GM12878 (cell line): ENCODE results near the gene AP4E1. TPM values are rescaled to one million over a fixed set of nuclear protein-coding genes. Genes with fewer than 3 reads are reported as not detected.
"Not testable (repeated sequence)": the region's sequence is repeated elsewhere in the genome, so short reads cannot be mapped to it uniquely, and the experiment has no call there.

Experiments used
- ATAC-seq: fragments of 200-7000 bp; cut with Tn5 transposase; 3 replicates; pipeline ENCODE4 v1.9.1; 2020; ENCODE audit warnings: mild to moderate bottlenecking, moderate library complexity
- BruUV-seq: library from RNA; stranded (reverse); fragments of 400-500 nt; replicated peaks from 2 replicates; lab custom pipeline; 2021; lab: Mats Ljungman, UMichigan
- CTCF ChIA-PET: fragments of 300-600 bp; sonication (Branson Sonifier 250); formaldehyde crosslinking; extraction: SDS; loops from one replicate; lab custom pipeline; 2021; ENCODE audit warnings: inconsistent platforms; lab: Yijun Ruan, JAX
- POLR2A ChIA-PET: fragments of 350-600 bp; formaldehyde crosslinking; extraction: SDS; loops from one replicate; lab custom pipeline; 2021; ENCODE audit warnings: inconsistent platforms; lab: Charles Lee
- RAD21 ChIA-PET: fragments of 300-600 bp; sonication (Branson Sonifier 250); formaldehyde crosslinking; loops from one replicate; lab custom pipeline; 2023; ENCODE audit warnings: antibody characterized with exemption; ENCODE audit not compliant: unreplicated experiment; lab: Charles Lee
- SMC1A ChIA-PET: fragments of 300-600 bp; sonication (Branson Sonifier 250); formaldehyde crosslinking; loops from one replicate; lab custom pipeline; 2023; ENCODE audit not compliant: unreplicated experiment, uncharacterized antibody; lab: Charles Lee
- DNase-seq: peaks from one replicate; pipeline ENCODE4 v3.0.0-alpha.2; 2011; ENCODE audit warnings: low read depth, low spot score
- FAIRE-seq: peaks from 3 replicates; lab custom pipeline; 2011; peaks lifted over from hg19 to GRCh38; lab: Jason Lieb, UNC
- H2AFZ ChIP-seq: 2 replicates; pipeline ENCODE4 v1.6.0; 2011; ENCODE audit warnings: low read depth, low read length, control low read depth; ENCODE audit not compliant: control insufficient read depth
- H3K27ac ChIP-seq: 2 replicates; pipeline ENCODE4 v1.5.1; 2011; ENCODE audit warnings: control low read depth; ENCODE audit not compliant: control insufficient read depth, insufficient read depth
- H3K27me3 ChIP-seq, 2 experiments: replicated peaks in 1 of 2; 2 replicates each; pipeline versions ENCODE4 v1.6.0 to v1.6.1; 2011; ENCODE audit warnings: low read length in 1 of 2; ENCODE audit not compliant: control insufficient read depth in 2 of 2, insufficient read depth in 2 of 2
- H3K36me3 ChIP-seq, 2 experiments: 2 replicates each; pipeline ENCODE4 v1.5.1; 2011; ENCODE audit warnings: low read length in 1 of 2; ENCODE audit not compliant: control insufficient read depth in 2 of 2, insufficient read depth in 2 of 2
- H3K4me1 ChIP-seq: 2 replicates; pipeline ENCODE4 v1.6.1; 2011; ENCODE audit warnings: mild to moderate bottlenecking, low read length, moderate library complexity, mixed read lengths; ENCODE audit not compliant: control insufficient read depth, insufficient read depth
- H3K4me2 ChIP-seq: 2 replicates; pipeline ENCODE4 v1.6.0; 2011; ENCODE audit warnings: control low read depth; ENCODE audit not compliant: control insufficient read depth, insufficient read depth
- H3K4me3 ChIP-seq: fragments of 200-600 bp; sonication (generic); 2 replicates; pipeline ENCODE4 v1.5.1; 2016
- H3K79me2 ChIP-seq: 2 replicates; pipeline ENCODE4 v1.6.0; 2011; ENCODE audit warnings: low read length; ENCODE audit not compliant: control insufficient read depth, insufficient read depth
- H3K9ac ChIP-seq: 2 replicates; pipeline ENCODE4 v1.8.0; 2011; ENCODE audit warnings: low read length, control low read depth, mixed read lengths; ENCODE audit not compliant: control insufficient read depth, insufficient read depth
- H3K9me3 ChIP-seq: replicated peaks from 3 replicates; pipeline ENCODE4 v1.5.1; 2011; ENCODE audit warnings: mild to moderate bottlenecking, low read length; ENCODE audit not compliant: control insufficient read depth, insufficient read depth
- H4K20me1 ChIP-seq: 2 replicates; pipeline ENCODE4 v1.6.0; 2011; ENCODE audit not compliant: control insufficient read depth, insufficient read depth
- CREB1 ChIP-seq: IDR thresholded peaks from 2 replicates; pipeline ENCODE4 v1.6.1; 2012; ENCODE audit warnings: low read depth, mild to moderate bottlenecking, inconsistent platforms
- EZH2 ChIP-seq: IDR thresholded peaks from 2 replicates; pipeline ENCODE4 v1.6.1; 2012; ENCODE audit warnings: low read depth, mild to moderate bottlenecking, control low read depth, inconsistent platforms, low read length, borderline replicate concordance; ENCODE audit not compliant: control insufficient read depth
- MYB ChIP-seq: fragments of 150-350 bp; IDR thresholded peaks from 2 replicates; pipeline ENCODE4 v1.6.1; 2014; ENCODE audit warnings: mild to moderate bottlenecking, low read depth, low read length, borderline replicate concordance
- NR2C1 ChIP-seq: fragments of 450-650 bp; IDR thresholded peaks from 2 replicates; pipeline ENCODE4 v1.6.1; 2017; ENCODE audit warnings: antibody characterized with exemption, mild to moderate bottlenecking, moderate library complexity
- PKNOX1 ChIP-seq: fragments of 450-650 bp; IDR thresholded peaks from 2 replicates; pipeline ENCODE4 v1.6.1; 2016; ENCODE audit warnings: mild to moderate bottlenecking
- STAT3 ChIP-seq: IDR thresholded peaks from 2 replicates; pipeline ENCODE4 v1.6.1; 2011; ENCODE audit warnings: low read depth, low read length, improper control_type of control experiment
- SUPT20H ChIP-seq: IDR thresholded peaks from 2 replicates; pipeline ENCODE4 v1.6.1; 2011; ENCODE audit warnings: low read depth, mild to moderate bottlenecking, low read length, moderate library complexity, borderline replicate concordance; ENCODE audit not compliant: control insufficient read depth
- WGBS: methylation state at CpG from one replicate; pipeline ENCODE4 v1.1.6; 2016; ENCODE audit warnings: low lambda C conversion rate; ENCODE audit not compliant: insufficient replicate concordance, insufficient coverage; ENCODE audit errors: missing lambda C conversion rate; 5-methylcytosine and 5-hydroxymethylcytosine counted together
- in situ Hi-C: fragments of 300-500 bp; cut with MboI; formaldehyde crosslinking; loops from 9 replicates; pipeline ENCODE4 v1.14.3; 2018; ENCODE audit warnings: mixed read lengths
- intact Hi-C: fragments of 100-400 bp; cut with micrococcal nuclease; formaldehyde crosslinking; loops from one replicate; pipeline ENCODE4 v1.14.2; 2022; ENCODE audit not compliant: unreplicated experiment
- polyA plus RNA-seq, 11 experiments: library from polyadenylated mRNA; depleted of rRNA in 4 of 11; unstranded in 6 of 11; stranded (reverse) in 5 of 11; fragments of >200 nt; fragmentation: Nextera tagmentation in 4 of 11; fragmentation: Illumina TruSeq in 1 of 11; extraction: Ambion mirVana in 4 of 11; extraction: Trizol in 1 of 11; gene quantifications; 1 replicate in 1 of 11; 2 replicates in 10 of 11; pipeline versions ENCODE4 v1.2.1 to v1.2.3, GENCODE V29; 2011 to 2016; ENCODE audit warnings: inconsistent platforms in 2 of 11, missing spikeins in 2 of 11, low read depth in 1 of 11
- total RNA-seq, 4 experiments: library from RNA; depleted of rRNA in 3 of 4; stranded (reverse); fragments of >200 nt in 3 of 4; fragmentation: Illumina TruSeq in 1 of 4; extraction: Trizol in 1 of 4; gene quantifications; 2 replicates each; pipeline versions ENCODE4 v1.2.1 to v1.2.3, GENCODE V29; 2013 to 2021

AP4E1 gene
- total and polyA plus RNA-seq, 10 of the 15 experiments (the other 5 are each of a cell fraction or from before 2014, with no cell fraction given): 1.2 to 11.4 (median 6.7) TPM

DNA sequence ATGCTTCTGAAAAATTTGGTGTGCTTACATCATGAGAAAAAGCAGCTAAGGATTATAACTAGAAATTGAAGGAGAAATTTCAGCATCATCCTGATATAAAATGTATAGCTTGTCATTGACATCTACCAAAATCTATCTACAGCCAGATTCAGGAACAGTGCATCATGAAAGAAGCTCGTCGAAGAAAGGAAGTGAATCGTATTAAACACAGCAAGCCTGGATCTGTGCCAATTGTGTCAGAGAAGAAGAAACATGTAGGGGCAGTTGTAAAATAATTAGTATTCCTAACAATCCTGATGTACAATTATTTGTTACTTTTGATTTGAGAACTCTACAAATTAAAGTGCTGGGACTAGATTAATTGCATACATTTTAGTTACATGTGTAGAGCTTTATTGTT lies 37.2 kb downstream of the AP4E1 start (continued):
- no peak for TF ChIP-seq PKNOX1
- TF ChIP-seq MYB: no peak
- TF ChIP-seq CREB1: no peak
- no peak for TF ChIP-seq EZH2
- TF ChIP-seq SUPT20H: no peak
- no peak for TF ChIP-seq NR2C1
- no peak for TF ChIP-seq STAT3

DNA sequence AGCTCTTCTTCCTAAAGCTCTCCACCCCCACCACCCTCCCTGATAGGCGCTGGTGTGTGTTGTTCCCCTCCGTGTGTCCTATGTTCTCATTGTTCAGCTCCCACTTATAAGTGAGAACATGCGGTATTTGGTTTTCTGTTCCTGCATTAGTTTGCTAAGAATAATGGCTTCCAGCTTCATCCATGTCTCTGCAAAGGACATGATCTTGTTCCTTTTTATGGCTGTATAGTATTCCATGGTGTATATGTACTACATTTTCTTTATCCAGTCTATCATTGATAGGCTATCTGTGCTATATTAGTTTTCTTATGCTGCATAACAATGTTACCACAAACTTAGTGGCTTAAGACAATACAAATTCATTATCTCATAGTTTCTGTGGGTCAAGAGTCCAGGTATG lies 42.3 kb downstream of the AP4E1 start:
- H3K9ac ChIP-seq, ATAC-seq, CTCF ChIA-PET, BruUV-seq, SMC1A ChIA-PET, in situ Hi-C loops, H3K79me2 ChIP-seq, H3K9me3 ChIP-seq, H2AFZ ChIP-seq, H3K4me3 ChIP-seq, H3K4me2 ChIP-seq, intact Hi-C loops, H4K20me1 ChIP-seq, H3K27me3 ChIP-seq, RAD21 ChIA-PET, H3K27ac ChIP-seq, DNase-seq, FAIRE-seq, H3K4me1 ChIP-seq: not testable (repeated sequence)
- peaks cover 5 to 15% of the 10 kb centered on the region in 2 experiments; a peak in 3 of 4 replicates for H3K36me3 ChIP-seq
- POLR2A ChIA-PET: interaction anchor here (0.6 to 1.1 kb wide), 3 partner anchors 8 to 932 kb away, joined by 3 to 6 read pairs (median 4); no protein-coding TSS in a partner anchor
- 100% methylated on average over 3 of the region's 3 CpGs for WGBS
